LNCaP clone FGC (cell line): ENCODE data around the gene MYBPC2.

ENCODE experiments used
- DNase-seq: peaks from one replicate; pipeline ENCODE4 v3.0.0-alpha.2; 2011; ENCODE audit warnings: low read depth
- H3K4me3 ChIP-seq: 2 replicates; pipeline ENCODE4 v1.5.1; 2011; ENCODE audit warnings: mild to moderate bottlenecking, low read depth, low read length, control low read depth
- CTCF ChIP-seq: IDR thresholded peaks from 2 replicates; pipeline ENCODE4 v1.5.1; 2012; ENCODE audit warnings: mild to moderate bottlenecking; ENCODE audit not compliant: control insufficient read depth, insufficient read depth; ENCODE audit errors: extremely low read depth

Gene MYBPC2

DNA sequence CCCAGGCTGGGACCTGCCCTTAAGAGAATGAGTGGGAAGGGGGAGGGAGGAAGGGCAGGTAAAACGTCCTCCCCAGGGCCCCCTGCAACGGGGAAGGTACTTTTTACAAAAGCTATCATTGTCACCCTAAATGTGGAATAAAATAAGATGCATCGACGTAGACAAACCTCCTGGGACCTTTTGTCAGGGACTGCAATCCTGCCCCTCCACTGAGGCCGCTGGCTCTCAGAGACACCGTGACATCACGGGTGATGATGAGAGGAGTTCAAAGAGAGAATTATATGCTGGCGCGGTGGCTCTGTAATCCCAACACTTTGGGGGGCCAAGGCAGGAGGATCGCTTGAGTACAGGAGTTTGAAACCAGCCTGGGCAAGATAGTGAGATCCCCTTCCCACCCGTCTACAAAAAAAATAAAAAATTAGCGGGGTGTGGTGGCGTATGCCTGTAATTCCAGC is 1.8 kb upstream of the MYBPC2 start:
- H3K4me3 ChIP-seq: no peak overlapping the region
- no peak for DNase-seq

DNA sequence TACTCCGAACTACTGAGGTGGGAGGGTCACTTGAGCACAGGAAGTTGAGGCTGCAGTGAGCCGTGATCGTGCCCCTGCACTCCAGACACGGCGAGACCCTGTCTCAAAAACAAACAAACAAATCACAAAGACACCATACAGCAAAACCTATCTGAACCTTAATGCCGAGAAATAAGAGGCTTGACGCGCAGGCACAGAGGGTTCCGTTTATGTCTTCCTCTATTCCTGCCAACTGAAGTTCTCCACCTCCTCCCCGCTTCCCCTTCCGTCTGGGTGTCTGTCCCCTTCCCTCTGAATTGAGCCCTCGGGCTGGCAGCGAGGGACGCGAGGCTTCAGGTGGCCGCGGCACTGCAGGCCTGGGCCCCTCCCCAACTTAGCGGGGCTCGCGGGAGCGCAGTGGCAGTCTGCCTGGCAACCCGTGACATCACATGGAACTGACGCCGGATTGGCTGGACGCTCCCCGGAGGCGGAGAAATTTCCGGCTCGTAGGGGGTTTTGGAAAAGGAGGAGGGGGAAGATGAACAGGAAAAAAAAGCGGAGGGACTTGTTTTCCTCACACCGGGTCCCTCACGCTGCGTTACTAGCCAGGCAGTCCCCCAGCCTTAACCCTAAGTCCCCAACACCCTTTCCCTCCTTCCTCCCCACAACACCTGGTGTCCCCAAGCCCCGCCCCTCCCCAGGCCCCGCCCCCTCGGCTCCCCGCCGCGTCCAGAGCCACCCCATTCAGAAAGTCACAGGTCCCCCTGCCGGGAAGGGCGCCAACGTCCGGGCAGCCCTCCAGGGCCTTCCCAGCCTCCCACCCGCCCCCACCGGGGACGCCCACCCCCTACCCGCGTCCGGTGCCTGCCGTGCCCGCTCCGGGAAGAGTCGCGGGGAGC is 1.1 kb upstream of the MYBPC2 start:
- H3K4me3 ChIP-seq: peak overlapping the region; percentile 54
- TF ChIP-seq CTCF: no peak
- no peak for DNase-seq

More for the DNA sequence above, 1.8 kb upstream of the MYBPC2 start:
- TF ChIP-seq CTCF: no peak

GRCh38 chr19:50433201-50434180 is 799 bp downstream of the MYBPC2 start:
- H3K4me3 ChIP-seq: no peak overlapping the region
- DNase-seq: no peak
- no peak for TF ChIP-seq CTCF

- TF ChIP-seq CTCF: no peak
- no peak overlapping the region for H3K4me3 ChIP-seq
- DNase-seq: no peak
Observed at GRCh38 chr19:50434525-50434924, 1.8 kb downstream of the MYBPC2 start.

- DNase-seq: no peak
- TF ChIP-seq CTCF: no peak
- H3K4me3 ChIP-seq: no peak overlapping the region
Observed at GRCh38 chr19:50435221-50435620, 2.5 kb downstream of the MYBPC2 start.

GRCh38 chr19:50435627-50436026 is 2.9 kb downstream of the MYBPC2 start:
- no peak overlapping the region for H3K4me3 ChIP-seq
- DNase-seq: no peak
- no peak for TF ChIP-seq CTCF
